ENCODE data around the gene TREML1. TPM values are rescaled to one million over a fixed set of nuclear protein-coding genes. Genes with fewer than 3 reads are reported as not detected.
A peak's percentile ranks its signal among the peaks of the same experiment; 100 is the strongest.

The TREML1 gene
- total and polyA plus RNA-seq, 2 of the 8 experiments (the other 6 are each of a cell fraction or from before 2014, with no cell fraction given), result 0.08 TPM; not detected in 1

DNA sequence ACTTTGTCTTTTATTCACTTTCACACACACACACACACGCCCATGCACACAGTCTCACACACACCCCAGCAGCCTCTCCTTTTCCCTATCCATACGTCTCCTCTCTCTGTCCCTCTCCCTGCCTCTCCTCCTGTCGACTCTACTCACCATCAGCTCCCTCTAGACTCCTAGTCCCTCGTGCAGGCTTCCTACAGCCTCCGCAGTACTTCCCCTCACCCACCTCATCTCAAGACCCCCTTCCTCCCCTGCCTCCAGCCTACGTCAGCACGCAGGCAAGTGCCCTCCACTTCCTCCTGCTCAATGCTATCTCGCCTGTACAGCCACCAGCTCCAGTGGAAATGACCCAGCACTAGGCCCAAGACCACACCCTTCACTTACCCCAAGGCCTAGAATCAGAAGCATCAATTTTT lies 47.6 kb upstream of the TREML1 start:
- H2BK12ac ChIP-seq (ENCODE audit: low read depth, low read length), result 0 out of 2 replicates have a peak overlapping the region, but pooled peaks have one; percentile 18
- H3K56ac ChIP-seq (replicated peaks; ENCODE audit: insufficient read length, low read depth, low read length), result no peak overlapping the region
- no peak overlapping the region for H4K8ac ChIP-seq (ENCODE audit: extremely low read depth, insufficient read depth, low read length)
- ChIA-PET CTCF (ENCODE audit: partially characterized antibody) (interaction anchor here (0.9 to 4.7 kb wide), 3 partner anchors 11 to 20 kb away, joined by 4 to 48 read pairs (median 4); no protein-coding TSS in a partner anchor), POLR2A (ENCODE audit: partially characterized antibody) (no interaction called here)
- no peaks in the 10 kb centered on the region for H3K79me1 ChIP-seq (ENCODE audit: low read depth, low read length)
- no peaks in the 10 kb centered on the region for H3K9me3 ChIP-seq (ENCODE audit: insufficient read depth in 2 of 2, low read depth in 1 of 2, low read length in 1 of 2)
- TF ChIP-seq CHD2 (IDR thresholded peaks at IDR 0.05; ENCODE audit: low read length), result no peak
- no peak for TF ChIP-seq NANOG (IDR thresholded peaks at IDR 0.05; ENCODE audit: insufficient read depth, low read depth, low read length, poor library complexity, severe bottlenecking)
- no peak for TF ChIP-seq EGR1 (IDR thresholded peaks at IDR 0.05; ENCODE audit: borderline replicate concordance, low read depth, low read length)
- TF ChIP-seq EP300 (IDR thresholded peaks at IDR 0.05; ENCODE audit: borderline replicate concordance in 1 of 2, low read depth in 2 of 2, low read length in 2 of 2), result no peak
- TF ChIP-seq, protein P1, sequence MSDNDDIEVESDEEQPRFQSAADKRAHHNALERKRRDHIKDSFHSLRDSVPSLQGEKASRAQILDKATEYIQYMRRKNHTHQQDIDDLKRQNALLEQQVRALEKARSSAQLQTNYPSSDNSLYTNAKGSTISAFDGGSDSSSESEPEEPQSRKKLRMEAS (IDR thresholded peaks at IDR 0.05), result no peak
- no peak for TF ChIP-seq POLR2A (IDR thresholded peaks at IDR 0.05; ENCODE audit: control extremely low read depth in 1 of 2, low read depth in 2 of 2, low read length in 2 of 2)
- no peak for TF ChIP-seq GTF2F1 (IDR thresholded peaks at IDR 0.05; ENCODE audit: borderline replicate concordance, low read depth, low read length)
- TF ChIP-seq SIRT6 (IDR thresholded peaks at IDR 0.05; ENCODE audit: low read length), result no peak
- no peak for TF ChIP-seq KDM4A (IDR thresholded peaks at IDR 0.05; ENCODE audit: low read depth, low read length, severe bottlenecking)
- H2AFZ ChIP-seq (ENCODE audit: low read length), result no peak overlapping the region
- H3K9ac ChIP-seq (replicated peaks in 1 of 4; ENCODE audit: extremely low read depth in 1 of 4, low read depth in 3 of 4, low read length in 3 of 4), result no peak overlapping the region
- no peak overlapping the region for H3K4me3 ChIP-seq (ENCODE audit: extremely low read depth in 1 of 4, insufficient read depth in 2 of 4, low read depth in 3 of 4, low read length in 4 of 4)
- H3K27me3 ChIP-seq (replicated peaks in 1 of 4; ENCODE audit: control insufficient read depth in 3 of 4, extremely low read depth in 1 of 4, insufficient read depth in 3 of 4, low read length in 3 of 4), result no peaks in the 10 kb centered on the region; a peak in 1 of 7 replicates
- H3K4ac ChIP-seq (replicated peaks; ENCODE audit: insufficient read length, low read depth, low read length), result no peak overlapping the region
- H2BK15ac ChIP-seq (ENCODE audit: low read length), result no peak overlapping the region
- no peak overlapping the region for H3K14ac ChIP-seq (ENCODE audit: insufficient read length)
- H3K4me1 ChIP-seq (replicated peaks in 1 of 4; ENCODE audit: control insufficient read depth in 3 of 4, insufficient read depth in 4 of 4, low read length in 3 of 4), result peaks cover 0 to 7% (median 3%) of the 10 kb centered on the region in 4 experiments; a peak in 5 of 7 replicates
- DNase-seq (ENCODE audit: low read depth in 1 of 2, low spot score in 2 of 2) (peak in 1 of 2 experiments; percentile 35), FAIRE-seq (no peak)
- no peak overlapping the region for H3K27ac ChIP-seq (ENCODE audit: low read depth, low read length)
- H3K23me2 ChIP-seq (ENCODE audit: low read depth, low read length), result no peaks in the 10 kb centered on the region
- no peak overlapping the region for H3K23ac ChIP-seq (ENCODE audit: insufficient read length)
- H3K36me3 ChIP-seq (ENCODE audit: control insufficient read depth in 2 of 4, insufficient read depth in 4 of 4, low read length in 3 of 4), result no peaks in the 10 kb centered on the region
- H2BK20ac ChIP-seq (ENCODE audit: low read length), result no peak overlapping the region
- H4K20me1 ChIP-seq (replicated peaks in 1 of 2; ENCODE audit: control insufficient read depth in 1 of 2, insufficient read depth in 2 of 2, low read length in 2 of 2), result no peaks in the 10 kb centered on the region
- no peak overlapping the region for H4K5ac ChIP-seq (ENCODE audit: insufficient read length, low read depth, low read length)
- no peak overlapping the region for H4K91ac ChIP-seq (replicated peaks; ENCODE audit: insufficient read length, low read length)
- no peak overlapping the region for H3K18ac ChIP-seq (ENCODE audit: extremely low read depth, low read length)
- no peak overlapping the region for H3K4me2 ChIP-seq (ENCODE audit: insufficient read depth in 1 of 2, low read depth in 2 of 2, low read length in 2 of 2)
- WGBS, 2 experiments (ENCODE audit: extremely low coverage in 1 of 2, insufficient coverage in 1 of 2, insufficient read length in 1 of 2, insufficient replicate concordance in 2 of 2, low coverage in 1 of 2, low lambda C conversion rate in 2 of 2, missing lambda C conversion rate in 1 of 2), result 80% methylated on average over 8 of the region's 8 CpGs; no CpG with 5 or more reads in 1 of the 2 experiments
- H2BK5ac ChIP-seq (ENCODE audit: low read depth, low read length), result no peak overlapping the region
- H3K79me2 ChIP-seq (ENCODE audit: control insufficient read depth in 1 of 2, insufficient read depth in 2 of 2, low read length in 2 of 2), result no peaks in the 10 kb centered on the region
- no peak overlapping the region for H2AK5ac ChIP-seq (ENCODE audit: low read depth, low read length)
- no peak overlapping the region for H2BK120ac ChIP-seq (replicated peaks; ENCODE audit: low read depth, low read length)
